Fibroblast of skin of left quadriceps (primary cell): ENCODE data around the gene FRMD4A.

Experiments
- DNase-seq, 2 experiments: peaks; one replicate each; pipeline ENCODE4 v3.0.0-alpha.2; 2013; ENCODE audit warnings: low read depth in 2 of 2

Gene FRMD4A

DNA sequence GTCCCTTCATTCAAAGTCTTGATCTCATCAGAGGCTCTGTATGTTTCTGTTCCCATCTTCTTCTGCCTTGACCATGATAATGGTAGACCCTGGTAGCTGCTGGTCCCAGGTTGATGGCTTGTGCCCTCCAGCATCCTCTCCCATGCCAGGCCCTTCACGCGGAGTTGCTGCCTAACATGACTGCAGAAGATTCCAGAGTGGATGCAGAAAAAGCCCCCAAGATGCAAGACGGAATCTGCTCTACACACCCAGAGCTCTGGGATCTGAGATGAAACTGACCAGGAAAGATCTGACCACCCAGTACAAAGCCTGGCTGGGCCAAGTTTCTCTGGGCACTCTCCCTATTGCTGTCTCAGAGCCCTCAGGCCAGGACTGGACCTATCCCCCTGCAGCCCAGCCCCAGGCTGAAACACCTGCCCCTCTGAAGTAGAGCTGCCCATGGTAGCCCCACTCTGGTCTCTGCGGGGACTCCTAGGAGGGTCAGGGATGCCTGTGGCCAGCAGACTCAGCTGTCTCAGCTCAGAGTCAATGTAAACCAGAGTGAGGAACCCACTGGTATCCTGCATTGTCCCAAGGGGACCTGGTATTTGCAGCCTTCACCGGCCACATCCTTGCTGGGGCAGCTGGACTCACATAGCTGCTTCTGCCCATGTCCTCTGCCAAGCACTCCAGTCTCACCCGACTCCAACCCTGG lies 9.5 kb upstream of the FRMD4A start:
- DNase-seq = no peak

DNA sequence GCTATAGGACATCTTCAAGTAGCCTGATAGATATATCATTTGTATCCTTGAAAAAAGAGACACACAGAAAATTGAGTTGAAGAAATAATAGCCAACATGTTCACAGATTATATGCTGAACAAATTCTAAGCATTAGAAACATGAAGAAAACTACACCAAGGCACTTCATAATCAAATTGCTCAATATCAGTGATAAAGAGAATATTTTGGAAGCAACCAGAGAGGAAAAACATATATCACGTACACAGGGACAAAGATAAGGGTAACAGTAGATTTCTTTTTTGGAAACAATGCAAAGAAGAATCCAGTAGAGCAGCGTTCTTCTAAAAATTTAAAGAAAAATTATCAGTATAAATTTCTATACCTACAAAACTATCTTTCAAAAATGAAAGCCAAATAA lies 6.0 kb upstream of the FRMD4A start:
- DNase-seq = no peak

DNA sequence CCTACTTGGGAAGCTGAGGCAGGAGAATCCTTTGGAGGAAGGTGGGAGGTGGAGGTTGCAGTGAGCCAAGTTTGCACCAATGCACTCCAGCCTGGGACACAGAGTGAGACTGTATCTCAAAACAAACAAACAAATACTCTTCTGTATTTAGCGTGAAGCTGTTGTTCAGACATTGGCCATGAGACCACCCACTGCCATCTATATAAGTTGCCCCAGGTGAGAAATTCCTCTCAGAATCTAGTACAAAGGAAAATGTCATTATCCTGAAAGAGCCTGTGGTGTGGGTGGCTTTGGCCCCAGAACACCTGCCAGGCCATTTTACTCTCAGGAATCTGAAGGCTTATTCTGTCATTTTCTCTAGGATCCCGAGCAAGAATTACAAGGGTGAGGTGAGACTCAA lies 4.0 kb upstream of the FRMD4A start:
- DNase-seq = no peak

DNA sequence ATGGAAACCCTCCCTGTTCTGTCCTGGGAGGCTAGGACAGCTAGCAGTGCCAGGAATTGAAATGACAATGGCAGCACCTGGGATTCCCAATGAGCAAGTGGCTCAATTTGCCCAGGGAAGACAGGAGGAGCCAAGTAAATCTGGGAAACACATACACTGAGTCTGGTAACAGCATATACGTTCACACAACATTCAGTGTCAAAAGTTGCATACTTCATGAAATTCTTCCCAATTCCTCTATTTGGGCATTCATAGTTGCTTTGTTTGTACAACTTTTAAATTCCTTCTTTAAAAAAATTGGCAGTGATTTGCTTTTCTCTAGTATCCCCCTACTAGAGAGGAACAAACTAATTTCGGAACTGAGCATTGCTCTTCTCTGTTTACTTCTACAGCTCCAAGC lies 2.9 kb upstream of the FRMD4A start:
- DNase-seq = no peak

DNA sequence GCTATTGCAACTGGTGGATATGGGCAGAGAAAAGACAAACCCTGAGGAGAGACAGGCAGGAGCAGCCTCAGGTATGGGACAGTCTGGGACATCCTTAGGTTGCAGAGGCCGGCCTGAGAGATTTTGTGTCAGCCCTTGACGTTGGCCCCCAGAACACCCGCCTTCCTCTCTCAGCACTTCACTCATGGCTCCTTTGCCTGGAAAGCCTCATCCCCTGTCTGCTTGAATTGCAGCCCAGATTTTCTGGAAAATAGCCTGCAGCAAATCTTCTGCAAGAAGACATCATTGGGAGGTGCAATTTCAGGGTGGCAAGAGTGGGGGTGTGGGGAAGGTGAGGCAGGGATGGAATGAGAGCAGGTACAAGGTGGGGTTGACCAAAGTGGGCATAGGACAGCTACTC lies 2.2 kb upstream of the FRMD4A start:
- no peak for DNase-seq

DNA sequence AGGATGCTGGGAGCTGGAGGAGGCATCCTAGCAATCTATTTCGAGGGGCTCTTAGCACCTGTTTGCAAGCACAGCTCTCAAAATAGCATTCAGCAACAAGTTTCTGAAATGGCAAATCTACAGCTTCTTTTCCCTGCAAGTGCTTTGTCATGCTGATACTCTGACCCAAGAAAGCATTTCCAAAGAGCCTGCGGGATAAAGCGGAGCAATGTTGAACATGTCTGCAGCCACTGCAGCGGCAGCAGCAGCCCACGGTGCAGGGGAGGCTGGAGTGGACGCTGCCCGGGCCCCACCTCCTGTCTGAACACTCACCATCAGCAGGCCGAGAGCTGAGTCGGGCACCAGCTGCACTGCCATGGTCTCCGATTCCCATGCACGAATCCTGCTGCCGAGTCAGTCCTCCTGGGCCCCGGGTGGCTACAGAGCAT lies 964 bp downstream of the FRMD4A start:
- DNase-seq = no peak

DNA sequence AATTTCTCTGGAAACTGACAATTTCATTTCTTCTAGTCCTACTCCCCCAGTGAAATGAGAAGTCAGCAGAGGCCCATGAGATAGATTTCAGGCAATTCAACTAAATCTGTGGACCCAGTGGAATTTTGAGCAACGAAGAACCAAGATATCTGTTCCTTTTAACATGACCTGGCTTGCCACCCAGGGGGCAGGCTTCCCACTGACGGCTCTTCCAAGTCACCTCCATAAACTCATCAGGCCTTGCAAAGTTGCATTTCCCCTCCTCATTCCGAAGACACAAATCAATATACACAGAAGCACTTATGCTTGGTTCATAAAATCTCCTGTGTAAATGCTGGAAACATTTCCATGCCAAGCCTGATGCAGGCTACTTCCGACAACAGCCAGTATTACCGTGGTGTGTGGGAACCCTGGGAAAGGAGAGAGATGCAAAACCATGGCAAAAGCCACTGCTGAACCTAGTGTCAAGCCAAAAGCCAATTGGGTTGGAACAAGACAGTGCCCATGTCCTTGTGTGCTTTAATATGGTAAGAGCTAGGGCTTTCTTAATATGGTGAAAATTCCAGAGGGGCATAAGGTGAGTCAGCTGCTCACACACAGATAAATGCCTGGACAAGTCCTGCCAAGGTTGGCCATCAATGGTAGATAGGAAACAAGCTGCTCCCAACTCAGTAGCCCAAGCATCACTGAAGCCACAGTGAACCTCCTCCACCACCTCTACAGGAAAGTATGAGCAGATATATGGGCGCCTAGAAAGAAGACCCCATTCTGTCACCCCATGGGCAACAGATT lies 1.6 kb downstream of the FRMD4A start:
- no peak for DNase-seq

DNA sequence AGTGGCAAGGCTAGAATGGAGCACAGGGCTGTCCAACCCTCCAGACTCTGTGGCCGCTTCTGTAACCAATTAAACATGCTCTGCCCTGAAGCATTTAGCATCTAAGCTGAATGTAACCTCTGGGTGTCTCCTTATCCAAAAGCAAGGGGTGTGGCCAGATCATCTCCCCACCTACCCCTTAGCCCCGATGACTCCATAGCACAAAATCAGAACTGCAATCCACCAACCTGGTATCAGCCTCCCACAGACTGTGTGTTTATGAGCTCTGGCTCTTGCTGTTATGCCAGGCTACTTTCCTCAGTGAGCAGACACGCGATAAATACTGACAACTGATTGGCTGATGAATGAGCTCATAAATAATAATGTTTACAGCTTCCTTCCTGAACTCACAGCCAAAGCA lies 3.2 kb downstream of the FRMD4A start:
- no peak for DNase-seq

DNA sequence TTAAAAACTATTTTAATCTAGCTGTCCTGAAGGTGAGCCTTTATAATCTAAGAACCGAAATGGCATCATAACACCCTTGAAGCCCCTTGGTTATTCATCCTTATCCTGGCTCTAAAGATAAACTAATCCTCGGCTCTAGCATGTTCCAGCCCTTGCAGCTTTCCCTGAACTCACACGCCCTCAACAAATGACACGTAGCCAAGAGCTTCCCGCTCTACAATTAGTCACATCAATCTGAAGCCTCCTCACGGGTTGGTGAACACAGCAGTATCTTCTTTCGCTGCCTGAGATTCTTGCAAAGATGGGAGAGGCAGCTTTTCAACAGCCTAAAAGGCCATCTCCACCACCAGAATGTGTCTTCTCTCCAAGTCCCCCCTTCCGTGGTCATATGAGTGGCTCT lies 4.1 kb downstream of the FRMD4A start:
- no peak for DNase-seq

DNA sequence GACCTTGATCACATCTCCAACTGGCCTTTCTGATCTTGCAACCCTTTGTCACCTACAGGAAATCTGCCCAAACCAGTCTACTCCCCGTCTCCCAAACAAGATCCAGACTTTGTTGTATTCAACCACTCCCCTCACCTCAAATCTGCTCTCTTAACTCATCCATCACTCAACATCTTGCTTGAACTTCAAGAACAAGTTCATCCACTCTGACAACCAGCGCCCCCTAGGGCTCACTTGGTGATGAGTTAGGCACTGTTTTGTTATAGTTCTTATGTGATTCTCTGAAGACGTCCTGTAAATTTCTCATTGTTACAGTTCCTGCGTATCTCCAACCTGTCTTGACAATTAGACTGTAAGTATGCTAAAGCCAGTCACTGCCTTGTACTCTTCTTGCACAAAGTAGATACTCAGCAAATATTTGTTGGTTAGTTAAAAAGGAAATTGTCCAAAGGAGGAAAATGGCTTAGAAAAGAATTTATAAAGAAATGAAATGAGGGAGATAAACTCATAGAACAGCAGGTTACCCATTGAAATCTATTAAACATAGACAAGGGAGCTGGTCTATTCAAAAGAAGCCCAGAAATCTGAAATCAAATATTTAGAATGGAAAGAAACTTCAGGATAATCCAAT lies 5.3 kb downstream of the FRMD4A start:
- no peak for DNase-seq

DNA sequence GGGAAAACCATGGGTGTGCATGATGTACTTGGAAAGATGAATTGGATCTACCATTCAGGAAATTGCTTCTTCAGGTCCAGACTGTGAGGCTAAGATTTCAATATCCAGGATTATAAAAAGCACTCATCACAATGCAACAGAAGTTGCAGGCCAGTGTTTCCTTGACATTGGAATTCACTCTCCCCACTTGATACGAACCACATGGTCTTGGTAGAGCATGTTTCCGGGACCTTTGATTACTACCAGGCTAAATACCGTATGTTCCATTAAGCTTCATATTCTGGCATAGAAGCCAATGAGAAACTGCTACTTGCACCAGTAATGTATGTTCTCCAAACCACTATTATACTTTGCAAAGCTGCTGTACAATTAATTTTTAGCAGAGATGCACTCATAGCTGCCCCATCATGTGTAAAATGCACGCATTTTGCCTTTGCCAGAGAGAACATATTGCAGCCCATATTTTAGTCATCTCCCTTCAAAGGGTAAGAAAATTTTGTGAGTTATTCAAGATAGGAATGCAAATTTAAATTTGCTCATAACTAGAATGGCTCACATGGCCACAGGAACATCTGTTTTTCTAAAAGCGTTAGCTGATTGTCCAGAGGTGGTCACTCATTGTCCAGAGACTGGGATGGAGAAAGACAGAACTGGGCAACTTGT lies 8.1 kb downstream of the FRMD4A start:
- no peak for DNase-seq

DNA sequence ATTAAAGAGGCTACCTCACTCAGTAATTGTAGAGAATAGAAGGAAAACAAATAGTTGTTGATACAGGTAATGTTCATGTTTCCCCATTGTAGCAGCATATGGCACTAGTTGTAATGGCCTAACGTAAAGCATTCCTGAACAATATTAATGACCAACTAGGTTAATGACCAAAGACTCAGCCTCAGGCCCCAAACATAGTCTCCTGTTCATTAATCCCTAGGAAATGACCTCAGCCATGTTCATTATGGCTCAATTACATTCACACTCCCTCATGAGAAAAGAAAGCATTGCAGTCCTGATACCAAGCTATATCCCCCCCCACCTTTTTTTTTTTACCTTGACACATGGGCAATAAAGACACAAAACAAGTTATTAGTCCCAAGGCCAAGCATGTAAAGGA lies 12.7 kb downstream of the FRMD4A start:
- no peak for DNase-seq

DNA sequence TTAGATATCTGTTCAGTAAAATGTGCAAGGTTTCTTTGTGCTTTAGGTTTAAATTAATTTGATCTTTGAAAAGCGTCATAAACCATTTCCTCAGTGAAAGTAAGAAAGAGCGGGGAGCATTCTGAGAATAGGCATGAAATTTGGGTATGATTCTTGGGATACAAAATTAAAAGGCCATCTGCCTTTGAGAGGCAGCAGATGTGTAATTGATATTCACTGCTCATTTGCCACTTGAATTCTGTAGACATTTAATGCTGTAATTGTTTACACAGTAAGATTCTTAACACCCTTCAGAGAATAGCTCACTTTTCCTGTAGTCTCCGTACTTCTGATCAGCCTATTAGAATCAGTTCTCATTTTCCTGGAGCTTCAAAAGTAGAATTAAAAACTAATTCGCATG lies 18.7 kb downstream of the FRMD4A start:
- DNase-seq = no peak

DNA sequence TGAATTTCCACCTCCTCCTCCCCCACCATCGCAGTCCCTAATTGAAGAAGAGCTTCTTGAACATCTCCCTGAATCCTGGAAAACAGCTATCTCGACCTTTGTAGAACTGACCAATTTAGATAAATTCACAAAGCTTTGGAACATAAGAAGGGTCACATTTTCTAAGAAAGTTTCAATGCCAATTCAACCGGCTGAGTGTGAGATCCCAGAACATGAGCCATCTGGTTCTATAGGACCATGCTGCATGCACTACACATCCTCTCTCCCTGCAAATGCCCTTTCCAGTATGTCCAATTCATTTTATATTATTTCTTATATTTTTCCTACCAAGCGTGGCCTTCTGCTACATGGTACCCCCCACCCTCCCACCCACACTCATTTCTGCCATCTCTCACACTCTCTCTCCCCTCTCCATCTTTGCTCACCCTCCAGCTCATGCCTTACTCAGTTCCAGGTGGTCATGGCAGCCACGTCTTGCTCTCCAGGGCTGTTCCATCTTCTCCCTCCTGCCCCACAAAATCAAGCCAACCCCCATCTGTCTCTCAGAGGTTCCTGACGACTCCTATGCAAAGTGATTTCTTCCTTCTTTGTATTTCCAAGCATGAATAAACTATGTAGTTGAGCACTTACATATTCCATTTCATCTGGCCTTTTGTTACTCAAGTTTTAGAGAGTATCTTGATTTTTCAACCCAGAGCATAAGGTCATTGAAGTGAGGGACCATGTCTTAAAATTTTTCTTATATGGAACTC lies 19.3 kb downstream of the FRMD4A start:
- DNase-seq = no peak

DNA sequence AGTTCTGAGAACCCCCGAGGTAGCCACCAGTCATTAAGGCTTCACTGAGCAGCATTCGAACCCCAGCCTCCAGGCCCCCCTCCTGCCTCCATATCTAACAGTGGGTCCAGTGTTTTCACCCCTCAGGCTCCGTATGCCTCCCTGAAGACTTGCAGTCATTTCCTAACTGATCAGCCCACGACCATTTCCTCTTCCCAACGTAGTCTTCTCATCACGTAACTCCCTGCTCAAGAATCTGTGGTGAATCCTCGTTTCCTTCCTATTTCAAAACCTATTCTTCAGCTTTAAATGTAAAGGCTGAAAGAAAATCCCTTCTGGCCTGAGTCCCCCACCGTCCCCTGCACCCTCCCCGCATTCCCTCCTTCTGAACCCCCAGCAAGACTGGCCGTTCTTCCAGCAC lies 21.1 kb downstream of the FRMD4A start:
- no peak for DNase-seq

DNA sequence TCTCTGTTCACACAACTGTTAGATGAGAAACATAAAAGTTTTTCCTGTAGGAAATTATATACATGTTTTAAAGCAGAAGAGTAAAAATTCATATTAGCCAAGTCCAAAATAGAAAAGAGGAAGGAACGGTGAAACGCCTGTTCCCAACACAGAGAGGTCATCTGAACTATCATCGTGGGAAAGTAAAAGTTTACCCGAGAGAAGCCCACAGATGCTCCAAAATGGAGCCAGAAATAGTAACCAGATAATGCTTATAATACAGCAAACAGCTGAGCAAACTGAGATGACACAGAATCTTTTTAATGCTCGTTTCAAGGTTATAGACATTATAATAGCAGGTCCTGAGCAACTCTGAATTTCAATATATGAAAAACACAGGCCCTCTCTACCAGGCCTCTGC lies 24.5 kb downstream of the FRMD4A start:
- no peak for DNase-seq

DNA sequence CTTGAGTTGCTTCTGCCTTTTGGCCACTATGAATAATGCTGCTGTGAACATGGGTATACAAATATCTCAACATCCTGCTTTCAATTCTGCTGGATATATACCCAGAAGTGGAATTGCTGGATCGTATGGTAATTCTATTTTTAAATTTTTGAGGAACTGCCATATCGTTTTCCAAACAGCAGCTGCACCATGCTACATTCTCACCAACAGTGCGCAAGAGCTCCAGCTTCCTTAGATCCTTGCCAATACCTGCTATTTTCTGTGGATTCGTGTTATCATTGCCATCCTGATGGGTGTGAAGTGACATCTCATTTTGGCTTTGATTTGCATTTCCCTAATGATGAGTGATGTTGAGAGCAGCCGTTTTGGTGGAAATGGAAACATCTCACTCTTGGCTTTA lies 26.7 kb downstream of the FRMD4A start:
- no peak for DNase-seq

DNA sequence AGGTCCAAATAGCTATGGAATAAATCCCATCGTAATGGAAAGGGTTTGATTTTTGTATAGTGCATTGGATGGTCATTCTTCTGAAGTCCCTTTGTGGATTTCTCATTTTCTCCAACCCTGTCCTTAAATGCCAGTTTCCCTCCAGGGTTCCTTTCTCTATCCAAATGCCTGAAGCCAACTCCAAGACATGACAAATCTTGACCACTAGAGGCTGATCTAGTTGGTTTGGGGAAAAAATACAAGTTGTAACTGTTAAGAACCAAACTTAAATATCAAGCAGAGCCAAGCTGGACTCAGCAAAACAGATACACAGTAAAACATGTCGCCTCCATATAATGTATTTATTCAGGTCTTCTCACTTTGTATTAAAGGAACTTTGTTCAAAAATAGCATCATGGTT lies 28.7 kb downstream of the FRMD4A start:
- DNase-seq = peak in 1 of 2 experiments; percentile 5

DNA sequence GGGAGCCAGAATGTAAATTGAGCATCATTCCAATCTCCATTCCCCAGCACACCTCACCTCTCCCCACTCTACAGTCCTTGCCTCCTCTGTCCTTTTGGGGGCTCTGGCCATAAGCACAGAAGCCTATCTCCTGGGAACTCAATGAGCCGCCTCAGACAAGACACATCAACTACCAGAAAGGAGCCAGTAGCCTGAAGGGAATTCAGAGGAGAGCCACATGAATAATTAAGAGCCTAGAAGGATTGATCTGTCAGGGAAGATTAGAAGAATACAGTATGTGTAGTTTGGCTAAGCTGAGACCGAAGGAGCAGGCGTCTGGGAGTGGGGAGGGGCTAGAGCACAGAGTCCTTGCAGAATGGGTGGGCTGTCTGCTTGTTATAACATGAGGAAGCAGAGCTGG lies 31.2 kb downstream of the FRMD4A start:
- no peak for DNase-seq

DNA sequence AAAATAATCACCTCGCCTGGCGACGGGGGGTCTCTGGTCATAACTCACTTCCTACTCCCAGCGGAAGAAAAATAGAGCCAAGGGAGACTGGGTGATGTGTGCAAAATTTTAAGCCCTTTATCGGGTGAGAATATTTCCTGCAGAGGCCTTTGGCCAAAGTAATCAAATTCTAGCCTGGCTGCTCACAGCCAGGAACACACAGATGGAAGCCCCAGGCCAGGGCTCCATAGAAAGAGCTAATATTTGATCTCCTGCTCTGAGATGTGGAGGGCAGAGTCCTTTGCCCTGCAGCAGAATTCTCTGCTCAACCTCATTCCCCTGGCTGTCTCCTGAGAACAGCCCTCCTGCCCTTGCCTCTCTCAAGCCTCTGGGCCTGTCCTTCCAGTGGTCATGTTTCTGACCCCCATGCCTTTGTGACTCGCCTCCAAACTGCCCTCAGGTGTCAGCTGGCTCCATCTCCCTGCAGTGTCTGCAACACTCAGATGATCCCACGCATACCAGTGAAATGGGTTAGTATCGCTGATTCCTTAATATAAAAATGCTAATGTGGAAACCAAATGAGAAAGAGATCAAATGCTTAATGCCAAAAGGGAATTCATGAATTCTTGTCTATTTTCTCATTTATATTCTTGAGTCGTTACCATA lies 34.5 kb downstream of the FRMD4A start:
- DNase-seq = no peak

DNA sequence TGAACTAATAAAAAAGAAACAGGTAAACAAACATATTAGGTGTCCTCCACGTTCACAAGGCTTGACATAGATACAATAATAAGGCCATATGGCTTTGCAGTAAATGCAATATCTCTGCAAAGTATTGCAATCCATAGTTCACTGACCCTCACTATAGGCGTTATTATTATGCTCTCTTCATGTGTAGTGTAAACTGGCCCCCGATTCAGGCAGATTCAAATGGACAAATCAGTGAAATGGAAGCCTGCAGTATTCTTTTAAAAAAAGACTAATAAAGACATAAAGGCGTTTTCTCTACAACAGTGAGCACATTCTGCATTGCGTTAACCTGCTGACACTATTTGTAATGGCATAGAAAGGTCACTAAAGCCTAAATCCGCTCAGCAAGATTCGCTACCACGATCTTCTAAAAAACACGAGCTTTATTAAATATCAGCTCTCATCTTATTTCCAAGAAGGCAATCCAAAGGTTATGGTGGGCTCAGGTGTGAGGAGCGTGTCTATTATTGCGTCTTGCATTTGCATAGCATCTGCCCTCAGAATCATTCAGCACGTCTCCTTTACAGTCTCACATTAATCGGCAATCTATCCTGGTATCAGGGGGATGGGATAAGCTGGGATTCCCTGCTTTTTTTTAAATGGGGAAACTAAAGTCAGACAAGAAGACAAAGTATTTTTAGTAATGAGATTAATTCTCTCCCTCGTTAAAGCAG lies 36.2 kb downstream of the FRMD4A start:
- no peak for DNase-seq
